SK-N-SH treated with all-trans-retinoic acid at 6 μM for 48 hours (cell line): Measurements from ENCODE around the gene NCKAP5.

ENCODE experiments used
- ARNTL ChIP-seq: fragments of 450-650 bp; formaldehyde crosslinking; IDR thresholded peaks from 2 replicates; pipeline ENCODE4 v1.5.0; 2020; ENCODE audit warnings: low read depth, mild to moderate bottlenecking, moderate library complexity, borderline replicate concordance
- BACH2 ChIP-seq: fragments of 250-450 bp; sonication (Bioruptor Pico); IDR thresholded peaks from 2 replicates; pipeline ENCODE4 v1.9.0; 2021; ENCODE audit warnings: mild to moderate bottlenecking, borderline replicate concordance
- OSR1 ChIP-seq: fragments of 250-450 bp; sonication (Bioruptor Pico); IDR thresholded peaks from 2 replicates; pipeline ENCODE4 v1.8.0; 2022; ENCODE audit warnings: moderate library complexity, mild to moderate bottlenecking, inconsistent platforms
- SNAI2 ChIP-seq: fragments of 250-450 bp; sonication (Bioruptor Pico); IDR thresholded peaks from 2 replicates; pipeline ENCODE4 v1.5.0; 2020; ENCODE audit warnings: mild to moderate bottlenecking, moderate library complexity
- TOX ChIP-seq: fragments of 250-450 bp; sonication (Bioruptor Pico); IDR thresholded peaks from 2 replicates; pipeline ENCODE4 v1.8.0; 2021; ENCODE audit warnings: mild to moderate bottlenecking, moderate library complexity, borderline replicate concordance
- TF ChIP-seq, protein P1 (sequence below): fragments of 250-450 bp; sonication (Bioruptor Pico); IDR thresholded peaks from 2 replicates; pipeline ENCODE4 v1.8.0; 2020; ENCODE audit warnings: mild to moderate bottlenecking, moderate library complexity, borderline replicate concordance

- no peak for TF ChIP-seq OSR1
- TF ChIP-seq ARNTL (CRISPR knock-in tag), result no peak
- TF ChIP-seq, protein P1, sequence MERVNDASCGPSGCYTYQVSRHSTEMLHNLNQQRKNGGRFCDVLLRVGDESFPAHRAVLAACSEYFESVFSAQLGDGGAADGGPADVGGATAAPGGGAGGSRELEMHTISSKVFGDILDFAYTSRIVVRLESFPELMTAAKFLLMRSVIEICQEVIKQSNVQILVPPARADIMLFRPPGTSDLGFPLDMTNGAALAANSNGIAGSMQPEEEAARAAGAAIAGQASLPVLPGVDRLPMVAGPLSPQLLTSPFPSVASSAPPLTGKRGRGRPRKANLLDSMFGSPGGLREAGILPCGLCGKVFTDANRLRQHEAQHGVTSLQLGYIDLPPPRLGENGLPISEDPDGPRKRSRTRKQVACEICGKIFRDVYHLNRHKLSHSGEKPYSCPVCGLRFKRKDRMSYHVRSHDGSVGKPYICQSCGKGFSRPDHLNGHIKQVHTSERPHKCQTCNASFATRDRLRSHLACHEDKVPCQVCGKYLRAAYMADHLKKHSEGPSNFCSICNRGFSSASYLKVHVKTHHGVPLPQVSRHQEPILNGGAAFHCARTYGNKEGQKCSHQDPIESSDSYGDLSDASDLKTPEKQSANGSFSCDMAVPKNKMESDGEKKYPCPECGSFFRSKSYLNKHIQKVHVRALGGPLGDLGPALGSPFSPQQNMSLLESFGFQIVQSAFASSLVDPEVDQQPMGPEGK, result no peak
- no peak for TF ChIP-seq TOX (CRISPR knock-in tag)
- no peak for TF ChIP-seq SNAI2 (CRISPR knock-in tag)
- no peak for TF ChIP-seq BACH2 (CRISPR knock-in tag)
Observed at GRCh38 chr2:132830321-132830827, 737.9 kb downstream of the NCKAP5 start.
